SK-N-SH (cell line): ENCODE measurements around the gene TCF19. TPM values are rescaled to one million over a fixed set of nuclear protein-coding genes. Genes with fewer than 3 reads are reported as not detected.

ENCODE experiments used
- CTCF ChIA-PET: fragments of 300-600, 350-600 bp; formaldehyde crosslinking; extraction: SDS; loops from one replicate; lab custom pipeline; 2021; lab: Yijun Ruan, JAX
- POLR2A ChIA-PET: fragments of 350-600 bp; sonication (Branson Sonifier 250); formaldehyde crosslinking; extraction: SDS; loops from one replicate; lab custom pipeline; 2020; ENCODE audit warnings: antibody characterized with exemption, inconsistent platforms; lab: Yijun Ruan, JAX
- DNase-seq: peaks from one replicate; pipeline ENCODE4 v3.0.0; 2012
- H2AFZ ChIP-seq: fragments of 200-600 bp; sonication (generic); 2 replicates; pipeline ENCODE4 v1.8.1; 2016; ENCODE audit warnings: antibody characterized with exemption, mild to moderate bottlenecking, low read depth
- H3F3A ChIP-seq: fragments of 200-600 bp; sonication (generic); replicated peaks from 2 replicates; pipeline ENCODE3; 2016; ENCODE audit warnings: antibody characterized with exemption, mild to moderate bottlenecking; ENCODE audit not compliant: insufficient read depth
- H3K27ac ChIP-seq, 2 experiments: fragments of 200-500 bp in 1 of 2; fragments of 200-600 bp in 1 of 2; sonication (Bioruptor generic) in 1 of 2; sonication (generic), shearing (Covaris generic) in 1 of 2; 2 replicates each; pipeline versions ENCODE4 v1.5.1 to v1.6.1; 2014 to 2016; ENCODE audit warnings: low read depth in 2 of 2, inconsistent platforms in 1 of 2, low read length in 1 of 2, mild to moderate bottlenecking in 1 of 2, mixed read lengths in 1 of 2
- H3K27me3 ChIP-seq: fragments of 200-600 bp; sonication (generic), shearing (Covaris generic); 2 replicates; pipeline ENCODE4 v1.6.1; 2016; ENCODE audit warnings: mixed run types; ENCODE audit not compliant: insufficient read depth
- H3K36me3 ChIP-seq, 2 experiments: fragments of 200-500 bp in 1 of 2; fragments of 200-600 bp in 1 of 2; sonication (Bioruptor generic) in 1 of 2; sonication (generic) in 1 of 2; replicated peaks in 1 of 2; 2 replicates each; pipeline versions ENCODE3 to v1.5.1; 2014 to 2016; ENCODE audit warnings: low read length in 1 of 2, mild to moderate bottlenecking in 1 of 2; ENCODE audit not compliant: insufficient read depth in 2 of 2, control insufficient read depth in 1 of 2
- H3K4me1 ChIP-seq, 2 experiments: fragments of 200-500 bp in 1 of 2; fragments of 200-600 bp in 1 of 2; sonication (Bioruptor generic) in 1 of 2; sonication (generic), shearing (Covaris generic) in 1 of 2; 2 replicates each; pipeline versions ENCODE4 v1.5.1 to v1.6.1; 2014 to 2016; ENCODE audit warnings: low read depth in 1 of 2, low read length in 1 of 2, mixed run types in 1 of 2; ENCODE audit not compliant: insufficient read depth in 2 of 2, control insufficient read depth in 1 of 2
- H3K4me2 ChIP-seq: fragments of 200-600 bp; sonication (generic), shearing (Covaris generic); 2 replicates; pipeline ENCODE4 v1.6.1; 2017; ENCODE audit warnings: mixed run types
- H3K4me3 ChIP-seq, 2 experiments: fragments of 200-500 bp in 1 of 2; fragments of 200-600 bp in 1 of 2; sonication (Bioruptor generic) in 1 of 2; sonication (generic), shearing (Covaris generic) in 1 of 2; 2 replicates each; pipeline versions ENCODE4 v1.5.1 to v1.8.1; 2014 to 2016; ENCODE audit warnings: low read depth in 2 of 2, inconsistent platforms in 1 of 2, low read length in 1 of 2, mild to moderate bottlenecking in 1 of 2, mixed read lengths in 1 of 2, moderate library complexity in 1 of 2
- H3K79me2 ChIP-seq: fragments of 200-600 bp; sonication (generic); 2 replicates; pipeline ENCODE4 v1.8.1; 2017; ENCODE audit warnings: mild to moderate bottlenecking; ENCODE audit not compliant: insufficient read depth
- H3K9ac ChIP-seq: fragments of 200-600 bp; sonication (generic); 2 replicates; pipeline ENCODE4 v1.6.1; 2017; ENCODE audit warnings: mixed run types
- H3K9me2 ChIP-seq: fragments of 200-600 bp; sonication (generic); 2 replicates; pipeline ENCODE4 v1.6.1; 2017; ENCODE audit warnings: mixed run types
- H3K9me3 ChIP-seq: fragments of 200-600 bp; sonication (generic); 2 replicates; pipeline ENCODE4 v1.6.1; 2017; ENCODE audit warnings: mixed run types, mild to moderate bottlenecking, moderate library complexity
- H4K20me1 ChIP-seq: fragments of 200-600 bp; sonication (generic); 2 replicates; pipeline ENCODE4 v1.6.1; 2017; ENCODE audit warnings: mild to moderate bottlenecking, mixed run types; ENCODE audit not compliant: insufficient read depth
- CHD2 ChIP-seq: fragments of 150-350 bp; IDR thresholded peaks from 2 replicates; pipeline ENCODE4 v1.6.1; 2018; ENCODE audit warnings: low read length; ENCODE audit not compliant: partially characterized antibody
- MEF2A ChIP-seq: IDR thresholded peaks from 2 replicates; pipeline ENCODE4 v1.4.0; 2012; ENCODE audit warnings: low read depth, borderline replicate concordance
- MXI1 ChIP-seq: IDR thresholded peaks from 2 replicates; pipeline ENCODE4 v1.6.1; 2012; ENCODE audit warnings: mild to moderate bottlenecking, low read depth, low read length, improper control_type of control experiment
- RFX5 ChIP-seq: IDR thresholded peaks from 2 replicates; pipeline ENCODE4 v1.6.1; 2012; ENCODE audit warnings: mild to moderate bottlenecking, improper control_type of control experiment, low read length
- TAF1 ChIP-seq: IDR thresholded peaks from 2 replicates; pipeline ENCODE4 v1.6.1; 2012; ENCODE audit warnings: low read depth, mild to moderate bottlenecking, low read length, moderate library complexity, borderline replicate concordance
- TEAD4 ChIP-seq: IDR thresholded peaks from 2 replicates; pipeline ENCODE4 v1.4.0; 2012; ENCODE audit warnings: mild to moderate bottlenecking, borderline replicate concordance; ENCODE audit not compliant: insufficient read depth
- USF2 ChIP-seq: fragments of 150-350 bp; IDR thresholded peaks from 2 replicates; pipeline ENCODE4 v1.6.1; 2017; ENCODE audit warnings: antibody characterized with exemption, low read length, low read depth, borderline replicate concordance
- WGBS: methylation state at CpG from one replicate; pipeline ENCODE4 v1.1.6; 2017; ENCODE audit warnings: low lambda C conversion rate; 5-methylcytosine and 5-hydroxymethylcytosine counted together
- polyA plus RNA-seq, 3 experiments: library from polyadenylated mRNA; depleted of rRNA; stranded (reverse); fragments of >200 nt; gene quantifications; 2 replicates each; pipeline ENCODE4 v1.2.3, GENCODE V29; 2012

TCF19 gene
- polyA plus RNA-seq, 1 of the 3 experiments (the other 2 are of a cell fraction): 9.3 TPM

- Histone ChIP-seq H3K36me3 (no peaks in the 10 kb centered on the region), H3K27me3 (no peaks in the 10 kb centered on the region), H3K79me2 (peaks cover 27% of the 10 kb centered on the region), H3K9ac (no peak within 1 kb of the TSS), H3K9me3 (no peaks in the 10 kb centered on the region), H3K9me2 (no peaks in the 10 kb centered on the region), H3F3A (peaks cover 3% of the 10 kb centered on the region), H3K4me1 (peaks cover 2 to 8% of the 10 kb centered on the region in 2 experiments; a peak in 2 of 4 replicates), H3K27ac (no peak within 1 kb of the TSS), H3K4me3 (no peak within 1 kb of the TSS), H2AFZ (no peak within 1 kb of the TSS), H4K20me1 (0 out of 2 replicates have a peak, but pooled peaks cover 3% of the 10 kb centered on the region), H3K4me2 (no peak within 1 kb of the TSS)
- CTCF ChIA-PET: interaction anchor here (1.5 to 2.4 kb wide), 2 partner anchors 9 to 17 kb away, joined by 5 to 7 read pairs; no protein-coding TSS in a partner anchor
- no peak for DNase-seq
- no peak for TF ChIP-seq TEAD4
- TF ChIP-seq MEF2A: no peak
- TF ChIP-seq MXI1: no peak
- TF ChIP-seq RFX5: no peak
- no peak for TF ChIP-seq TAF1
- no peak for TF ChIP-seq USF2
- POLR2A ChIA-PET: no interaction called here
- 60% methylated on average over 17 of the region's 26 CpGs for WGBS
Observed at GRCh38 chr6:31120151-31120915, 38.1 kb upstream of the TCF19 start, which contains the start of gene CDSN. TSS of gene CDSN (minus strand) at chr6:31120446. CDS start at chr6:31120419, 27 bp downstream.

GRCh38 chr6:31121131-31121790 is 37.1 kb upstream of the TCF19 start:
- Histone ChIP-seq H3K9me2 (no peaks in the 10 kb centered on the region), H3K9me3 (no peaks in the 10 kb centered on the region), H3K9ac (no peak overlapping the region), H3K4me1 (peaks cover 2 to 8% of the 10 kb centered on the region in 2 experiments; a peak in 2 of 4 replicates), H3K4me3 (no peak overlapping the region), H3K79me2 (peaks cover 18% of the 10 kb centered on the region), H4K20me1 (0 out of 2 replicates have a peak, but pooled peaks cover 3% of the 10 kb centered on the region), H2AFZ (no peak overlapping the region), H3F3A (peaks cover 3% of the 10 kb centered on the region), H3K27ac (no peak overlapping the region)
- CTCF ChIA-PET: interaction anchor here (2.4 kb wide), 1 partner anchor 16 kb away, joined by 7 read pairs; no protein-coding TSS in a partner anchor
- 76% methylated on average over 7 of the region's 12 CpGs for WGBS
- TF ChIP-seq CHD2 (no peak), MXI1 (no peak)
- TF ChIP-seq, all 33 proteins: peak for 0
- Histone ChIP-seq H3K36me3 (no peaks in the 10 kb centered on the region), H3K27me3 (no peaks in the 10 kb centered on the region), H3K4me2 (no peak overlapping the region)
- POLR2A ChIA-PET: no interaction called here
- no peak for DNase-seq
